H1 (cell line): ENCODE measurements around the gene KLHL35.

Experiments
- CTCF ChIP-seq, 3 experiments: IDR thresholded peaks; 1 replicate in 2 of 3; 2 replicates in 1 of 3; pipeline versions ENCODE4 v1.5.1 to v1.6.1; 2011; ENCODE audit warnings: low read length in 3 of 3, mild to moderate bottlenecking in 3 of 3, inconsistent platforms in 2 of 3, low read depth in 1 of 3, moderate library complexity in 1 of 3; ENCODE audit not compliant: insufficient read depth in 1 of 3; ENCODE audit errors: control extremely low read depth in 1 of 3
- EZH2 ChIP-seq: fragments of 200-600 bp; sonication (generic); IDR thresholded peaks from 2 replicates; pipeline ENCODE4 v1.7.1; 2012; ENCODE audit warnings: low read depth, mild to moderate bottlenecking, moderate library complexity, low read length, inconsistent platforms; ENCODE audit not compliant: severe bottlenecking
- NRF1 ChIP-seq: IDR thresholded peaks from 2 replicates; pipeline ENCODE4 v1.6.1; 2011; ENCODE audit warnings: mild to moderate bottlenecking, low read depth, low read length, improper control_type of control experiment
- POLR2AphosphoS5 ChIP-seq: IDR thresholded peaks from 2 replicates; pipeline ENCODE4 v1.6.1; 2011; ENCODE audit warnings: low read depth, low read length
- SP1 ChIP-seq: IDR thresholded peaks from 2 replicates; pipeline ENCODE4 v1.6.1; 2011; ENCODE audit warnings: low read depth, low read length
- SUZ12 ChIP-seq: fragments of 200-600 bp; sonication (generic); IDR thresholded peaks from 2 replicates; pipeline ENCODE4 v1.6.1; 2012; ENCODE audit warnings: mild to moderate bottlenecking, inconsistent platforms, low read length, moderate library complexity, mixed read lengths

- TF ChIP-seq CTCF (IDR thresholded peaks at IDR 0.05; ENCODE audit: control extremely low read depth in 1 of 3, insufficient read depth in 1 of 3, low read depth in 1 of 3, low read length in 3 of 3) (no peak), POLR2AphosphoS5 (no peak), NRF1 (no peak), EZH2 (no peak), SP1 (no peak), SUZ12 (no peak)
Measured at GRCh38 chr11:75441804-75442132, 8.8 kb upstream of the KLHL35 start.
